GM19395 (cell line): ENCODE measurements around the gene ZYG11B.
"Not testable (repeated sequence)": the region's sequence is repeated elsewhere in the genome, so short reads cannot be mapped to it uniquely, and the experiment has no call there.

ENCODE experiments used
- ATAC-seq: cut with Tn5 transposase; IDR thresholded peaks from one replicate; pipeline ENCODE4 v1.9.1; 2021; ENCODE audit warnings: mild to moderate bottlenecking, moderate library complexity; ENCODE audit not compliant: unreplicated experiment

The ZYG11B gene

GRCh38 chr1:52706941-52707926, 19.0 kb upstream of the ZYG11B start:
- ATAC-seq, result no peak

DNA sequence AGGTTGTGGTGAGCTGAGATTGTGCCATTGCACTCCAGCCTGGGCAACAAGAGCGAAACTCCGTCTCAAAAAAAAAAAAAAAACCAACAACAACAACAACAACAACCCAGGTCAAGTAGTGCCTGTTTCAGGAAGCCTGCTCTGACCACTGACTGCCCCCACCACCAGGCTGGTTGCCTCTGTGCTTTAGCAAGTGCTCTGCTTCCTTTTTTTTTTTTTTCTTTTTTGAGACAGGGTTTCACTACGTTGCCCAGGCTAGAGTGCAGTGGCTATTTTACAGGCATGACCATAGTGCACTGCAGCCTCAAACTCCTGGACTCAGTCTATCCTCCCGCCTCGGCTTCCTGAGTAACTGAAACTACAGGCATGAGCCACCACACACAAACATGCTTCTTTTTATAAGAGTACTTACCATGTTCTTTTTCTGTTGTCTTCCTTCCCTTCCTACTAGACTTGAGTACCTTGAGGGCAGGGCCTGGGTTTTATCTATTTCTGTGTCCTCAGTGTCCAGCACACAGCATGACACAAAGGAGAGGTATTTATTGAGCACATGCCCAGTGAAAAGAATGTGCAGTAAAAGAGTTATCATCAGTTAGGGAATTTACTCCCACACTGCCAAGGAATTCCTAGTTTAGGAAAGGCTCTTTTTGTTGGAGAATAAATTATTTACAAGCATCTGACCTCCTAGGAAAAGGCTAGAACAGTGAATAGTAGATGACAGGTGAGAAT, 18.2 kb upstream of the ZYG11B start:
- ATAC-seq, result no peak

GRCh38 chr1:52709016-52709415, 17.2 kb upstream of the ZYG11B start:
- no peak for ATAC-seq

DNA sequence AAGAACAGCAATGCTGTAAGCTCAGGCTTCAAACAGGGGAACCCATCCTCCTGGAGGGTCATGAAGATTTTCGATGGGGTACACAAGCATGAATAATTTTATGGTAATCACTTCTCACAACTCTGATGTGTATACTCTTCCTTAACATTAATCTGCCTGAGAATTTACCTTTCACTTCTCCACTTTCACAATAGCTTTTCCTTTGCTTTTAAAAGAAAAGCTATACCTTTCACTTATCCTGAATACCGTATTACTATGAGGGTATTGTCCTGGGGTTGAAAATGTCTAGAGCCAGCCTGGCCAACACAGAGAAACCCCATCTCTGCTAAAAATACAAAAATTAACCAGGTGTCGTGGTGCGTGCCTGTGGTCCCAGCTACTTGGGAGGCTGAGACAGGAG, 12.7 kb upstream of the ZYG11B start:
- no peak for ATAC-seq

GRCh38 chr1:52715296-52715695, 11.0 kb upstream of the ZYG11B start:
- ATAC-seq, result not testable (repeated sequence)

GRCh38 chr1:52723260-52723659, 3.0 kb upstream of the ZYG11B start:
- no peak for ATAC-seq

GRCh38 chr1:52725903-52726264, 369 bp upstream of the ZYG11B start:
- no peak for ATAC-seq

DNA sequence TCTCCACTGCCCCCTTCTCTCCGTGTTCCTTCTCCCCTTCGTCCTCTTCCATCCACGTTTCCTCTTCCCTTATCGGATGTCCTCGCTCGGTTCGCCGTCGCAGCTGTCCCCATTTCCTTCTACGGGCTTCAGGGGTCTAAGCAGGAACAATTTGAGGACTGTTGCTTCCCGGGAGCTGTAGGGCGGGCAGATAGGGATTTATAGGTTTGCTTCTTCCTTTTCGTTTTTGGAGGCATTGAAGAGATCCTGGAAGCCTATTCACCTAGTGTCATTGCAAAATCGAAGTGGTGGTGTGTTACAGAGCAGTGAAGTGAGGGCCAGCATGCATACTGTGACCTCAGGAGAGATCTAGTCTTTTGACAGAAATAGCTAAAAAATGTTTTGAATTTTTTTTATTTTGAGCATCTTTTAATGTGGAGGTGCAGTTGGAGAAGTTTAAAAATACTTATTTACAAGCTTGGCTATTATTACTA, 897 bp downstream of the ZYG11B start:
- no peak for ATAC-seq

DNA sequence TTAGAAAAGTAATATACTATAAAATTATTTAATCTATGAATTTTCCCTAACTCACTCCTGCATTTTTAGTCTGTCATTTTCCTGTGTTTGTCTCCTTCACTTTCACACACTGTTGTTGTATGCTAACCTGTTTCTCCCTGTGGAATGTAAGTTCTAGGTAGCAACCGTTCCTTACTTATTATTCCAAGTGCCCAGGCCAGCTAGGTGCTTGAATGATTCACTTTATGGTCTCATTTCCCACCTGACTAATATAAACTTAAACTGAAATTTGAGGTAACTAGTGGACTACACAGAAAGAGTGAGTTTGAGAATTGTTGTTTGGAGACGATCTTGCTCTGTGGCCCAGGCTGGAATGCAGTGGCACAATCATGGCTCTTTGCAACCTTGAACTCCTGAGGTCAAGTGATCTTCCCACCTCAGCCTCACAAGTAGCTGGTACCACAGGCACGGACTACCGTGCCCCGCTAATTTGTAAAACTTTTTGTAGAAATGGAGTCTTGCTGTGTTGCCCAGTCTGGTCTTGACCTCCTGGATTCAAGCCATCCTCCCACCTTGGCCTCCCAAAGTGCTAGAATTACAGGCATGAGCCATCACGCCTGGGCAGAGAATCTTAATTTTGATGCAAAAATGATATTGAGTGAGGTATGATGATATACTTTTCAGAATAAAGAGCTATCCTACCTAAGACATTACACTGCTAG, 1.9 kb downstream of the ZYG11B start:
- ATAC-seq, result no peak

DNA sequence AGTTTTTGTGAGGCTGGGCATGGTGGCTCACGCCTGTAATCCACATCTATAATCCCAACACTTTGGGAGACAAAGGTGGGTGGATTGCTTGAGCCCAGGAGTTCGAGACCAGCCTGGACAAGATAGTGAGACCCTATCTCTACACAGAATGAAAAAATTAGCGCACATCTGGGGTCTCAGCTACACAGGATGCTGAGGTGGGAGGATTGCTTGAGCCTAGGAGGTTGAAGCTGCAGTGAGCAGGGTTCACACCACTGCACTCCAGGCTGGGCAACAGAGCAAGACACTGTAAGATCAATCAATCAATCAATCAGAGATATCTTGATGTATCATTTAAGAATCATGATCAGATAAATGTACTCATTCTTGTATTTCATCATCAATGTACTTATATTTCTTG, 7.1 kb downstream of the ZYG11B start:
- no peak for ATAC-seq

DNA sequence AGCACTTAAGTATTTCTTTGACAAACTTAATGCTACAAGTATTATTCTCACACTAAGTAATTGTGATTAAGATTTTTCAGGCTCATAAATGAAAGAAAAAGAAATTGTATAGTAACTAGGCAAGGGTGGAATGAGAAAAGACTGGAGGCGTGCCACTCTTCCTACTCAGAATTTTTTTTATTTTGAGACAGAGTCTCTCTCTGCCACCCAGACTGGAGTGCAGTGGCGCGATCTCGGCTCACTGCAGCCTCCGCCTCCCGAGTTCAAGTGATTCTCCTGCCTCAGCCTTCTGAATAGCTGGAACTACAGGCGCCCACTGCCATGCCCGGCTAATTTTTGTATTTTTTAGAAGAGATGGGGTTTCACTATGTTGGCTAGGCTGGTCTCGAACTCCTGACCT, 9.1 kb downstream of the ZYG11B start:
- not testable (repeated sequence) for ATAC-seq

GRCh38 chr1:52738148-52738547, 11.9 kb downstream of the ZYG11B start:
- ATAC-seq, result no peak

- no peak for ATAC-seq
Observed at GRCh38 chr1:52738893-52739292, 12.6 kb downstream of the ZYG11B start.

- no peak for ATAC-seq
Observed at GRCh38 chr1:52739699-52740467, 13.6 kb downstream of the ZYG11B start.

DNA sequence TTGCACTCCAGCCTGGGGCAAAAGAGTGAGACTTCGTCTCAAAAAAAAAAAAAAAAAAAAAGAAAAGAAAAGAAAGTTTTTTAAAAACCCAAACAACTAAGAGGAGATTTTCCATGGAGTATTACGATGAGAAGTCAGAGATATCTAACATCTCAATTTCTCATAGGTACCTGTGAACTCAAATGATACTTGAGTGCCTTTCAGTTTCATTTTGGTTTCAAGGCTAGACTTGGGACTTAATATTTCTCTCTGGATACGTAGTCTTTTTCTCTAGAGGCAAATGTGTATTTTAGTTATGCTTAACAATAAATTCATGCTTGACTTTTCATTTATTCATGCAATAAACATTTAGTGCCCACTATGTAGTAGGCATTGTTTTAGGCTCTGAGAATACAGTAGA, 15.0 kb downstream of the ZYG11B start:
- no peak for ATAC-seq

GRCh38 chr1:52746189-52746588, 19.9 kb downstream of the ZYG11B start:
- ATAC-seq, result no peak

- no peak for ATAC-seq
Observed at GRCh38 chr1:52747450-52747849, 21.2 kb downstream of the ZYG11B start.

- no peak for ATAC-seq
Observed at GRCh38 chr1:52748119-52748518, 21.9 kb downstream of the ZYG11B start.

DNA sequence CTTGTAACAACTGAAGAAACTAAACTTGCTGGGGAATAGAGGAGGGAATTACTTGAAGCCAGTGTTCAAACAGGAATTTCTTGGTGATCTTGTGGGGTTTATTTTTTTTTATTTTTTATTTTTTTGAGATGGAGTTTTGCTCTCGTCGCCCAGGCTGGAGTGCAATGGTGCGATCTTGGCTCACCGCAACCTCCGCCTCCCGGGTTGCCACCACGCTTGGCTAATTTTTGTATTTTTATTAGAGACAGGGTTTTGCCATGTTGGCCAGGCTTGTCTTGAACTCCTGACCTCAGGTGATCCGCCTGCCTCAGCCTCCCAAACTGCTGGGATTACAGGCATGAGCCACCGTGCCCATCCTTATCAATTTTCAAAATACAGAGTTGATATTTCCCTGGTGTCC, 23.2 kb downstream of the ZYG11B start:
- ATAC-seq, result not testable (repeated sequence)

- ATAC-seq, result not testable (repeated sequence)
Observed at GRCh38 chr1:52750139-52750538, 23.9 kb downstream of the ZYG11B start.
